Measurements from ENCODE around the gene SOX1. TPM values are rescaled to one million over a fixed set of nuclear protein-coding genes. Genes with fewer than 3 reads are reported as not detected.

Gene SOX1
- polyA plus RNA-seq, 1 donor from 2014 or later: 13.2 TPM

- Histone ChIP-seq H2AFZ (ENCODE audit: low read depth, low read length) (no peak overlapping the region), H4K20me1 (ENCODE audit: insufficient read depth) (no peaks in the 10 kb centered on the region), H3K9ac (ENCODE audit: low read length) (no peak overlapping the region), H3K9me3 (ENCODE audit: low read length) (no peaks in the 10 kb centered on the region), H3K79me2 (replicated peaks; ENCODE audit: insufficient read depth, low read length) (peaks cover 4% of the 10 kb centered on the region), H3F3A (ENCODE audit: insufficient read depth, low read length, poor library complexity, severe bottlenecking) (peaks cover 3% of the 10 kb centered on the region), H3K4me3 (ENCODE audit: low read length) (no peak overlapping the region), H3K4me2 (ENCODE audit: low read length) (no peak overlapping the region), H3K36me3 (ENCODE audit: insufficient read depth, low read length) (peaks cover 3% of the 10 kb centered on the region), H3K27me3 (ENCODE audit: insufficient read depth, low read depth, low read length) (peaks cover 8% of the 10 kb centered on the region), H3K27ac (ENCODE audit: low read length) (no peak overlapping the region), H3K9me2 (ENCODE audit: insufficient read depth, low read length) (no peaks in the 10 kb centered on the region)
- TF ChIP-seq POLR2AphosphoS5 (IDR thresholded peaks at IDR 0.05) (no peak), MXI1 (conservative IDR thresholded peaks at IDR 0.05; ENCODE audit: poor library complexity, severe bottlenecking) (no peak), REST (IDR thresholded peaks at IDR 0.05; ENCODE audit: borderline replicate concordance) (no peak), RAD21 (conservative IDR thresholded peaks at IDR 0.05) (no peak), EZH2 (IDR thresholded peaks at IDR 0.05; ENCODE audit: borderline replicate concordance, insufficient read depth, low read length, poor library complexity, severe bottlenecking) (no peak), CTCF (IDR thresholded peaks at IDR 0.05; ENCODE audit: poor library complexity, severe bottlenecking) (no peak), TAF1 (IDR thresholded peaks at IDR 0.05; ENCODE audit: low read depth) (no peak), EP300 (conservative IDR thresholded peaks at IDR 0.05; ENCODE audit: poor library complexity, severe bottlenecking) (no peak), SMC3 (conservative IDR thresholded peaks at IDR 0.05; ENCODE audit: poor library complexity) (no peak)
Observed at GRCh38 chr13:112111239-112111857, 44.4 kb downstream of the SOX1 start.

- no peaks in the 10 kb centered on the region for H3K79me2 ChIP-seq (replicated peaks; ENCODE audit: insufficient read depth, low read length)
- no peak overlapping the region for H2AFZ ChIP-seq (ENCODE audit: low read depth, low read length)
- no peak overlapping the region for H3K9ac ChIP-seq (ENCODE audit: low read length)
- no peaks in the 10 kb centered on the region for H3F3A ChIP-seq (ENCODE audit: insufficient read depth, low read length, poor library complexity, severe bottlenecking)
- no peaks in the 10 kb centered on the region for H4K20me1 ChIP-seq (ENCODE audit: insufficient read depth)
- H3K27me3 ChIP-seq (ENCODE audit: insufficient read depth, low read depth, low read length): no peaks in the 10 kb centered on the region
- no peak overlapping the region for H3K4me3 ChIP-seq (ENCODE audit: low read length)
- no peak overlapping the region for H3K4me2 ChIP-seq (ENCODE audit: low read length)
- TF ChIP-seq TAF1 (IDR thresholded peaks at IDR 0.05; ENCODE audit: low read depth) (no peak), EZH2 (IDR thresholded peaks at IDR 0.05; ENCODE audit: borderline replicate concordance, insufficient read depth, low read length, poor library complexity, severe bottlenecking) (no peak), CTCF (IDR thresholded peaks at IDR 0.05; ENCODE audit: poor library complexity, severe bottlenecking) (no peak), REST (IDR thresholded peaks at IDR 0.05; ENCODE audit: borderline replicate concordance) (no peak), SMC3 (conservative IDR thresholded peaks at IDR 0.05; ENCODE audit: poor library complexity) (no peak), EP300 (conservative IDR thresholded peaks at IDR 0.05; ENCODE audit: poor library complexity, severe bottlenecking) (no peak), RAD21 (conservative IDR thresholded peaks at IDR 0.05) (no peak), MXI1 (conservative IDR thresholded peaks at IDR 0.05; ENCODE audit: poor library complexity, severe bottlenecking) (no peak), POLR2AphosphoS5 (IDR thresholded peaks at IDR 0.05) (no peak)
- peaks cover 3% of the 10 kb centered on the region for H3K36me3 ChIP-seq (ENCODE audit: insufficient read depth, low read length)
- no peaks in the 10 kb centered on the region for H3K9me2 ChIP-seq (ENCODE audit: insufficient read depth, low read length)
- H3K27ac ChIP-seq (ENCODE audit: low read length): no peak overlapping the region
- H3K9me3 ChIP-seq (ENCODE audit: low read length): no peaks in the 10 kb centered on the region
Observed at GRCh38 chr13:112112534-112113276, 45.8 kb downstream of the SOX1 start.
